ENCODE measurements around the gene HOMER1.

HOMER1 gene

GRCh38 chr5:79416499-79416898, 97.4 kb downstream of the HOMER1 start:
- Histone ChIP-seq H3K9me2 (replicated peaks; ENCODE audit: control insufficient read depth, low read length) (no peaks in the 10 kb centered on the region), H3K36me3 (ENCODE audit: control insufficient read depth, low read length) (no peaks in the 10 kb centered on the region), H3F3A (ENCODE audit: control insufficient read depth, insufficient read depth) (no peaks in the 10 kb centered on the region), H3K9me3 (ENCODE audit: control insufficient read depth, insufficient read depth, low read length) (no peaks in the 10 kb centered on the region), H3K4me1 (ENCODE audit: control insufficient read depth, low read length) (peaks cover 11% of the 10 kb centered on the region), H3K79me2 (ENCODE audit: control insufficient read depth, low read length) (no peaks in the 10 kb centered on the region), H3K4me3 (ENCODE audit: low read length) (no peak overlapping the region), H3K27me3 (ENCODE audit: control insufficient read depth, low read length) (no peaks in the 10 kb centered on the region), H4K20me1 (ENCODE audit: control insufficient read depth, insufficient read depth, low read depth, low read length) (no peaks in the 10 kb centered on the region), H3K27ac (ENCODE audit: low read depth, low read length) (no peak overlapping the region), H3K4me2 (ENCODE audit: low read length) (peak overlapping the region; percentile 24)
- TF ChIP-seq EZH2phosphoT487 (IDR thresholded peaks at IDR 0.05; ENCODE audit: borderline replicate concordance, low read length) (no peak), CTCF (IDR thresholded peaks at IDR 0.05; ENCODE audit: low read depth, low read length, poor library complexity, severe bottlenecking) (no peak)

- Histone ChIP-seq H4K20me1 (ENCODE audit: control insufficient read depth, insufficient read depth, low read depth, low read length) (no peaks in the 10 kb centered on the region), H3K9me2 (replicated peaks; ENCODE audit: control insufficient read depth, low read length) (no peaks in the 10 kb centered on the region), H3K79me2 (ENCODE audit: control insufficient read depth, low read length) (no peaks in the 10 kb centered on the region), H3K9me3 (ENCODE audit: control insufficient read depth, insufficient read depth, low read length) (no peaks in the 10 kb centered on the region), H3K36me3 (ENCODE audit: control insufficient read depth, low read length) (no peaks in the 10 kb centered on the region), H3K27ac (ENCODE audit: low read depth, low read length) (no peak overlapping the region), H3K4me3 (ENCODE audit: low read length) (no peak overlapping the region), H3K27me3 (ENCODE audit: control insufficient read depth, low read length) (no peaks in the 10 kb centered on the region), H3K4me2 (ENCODE audit: low read length) (no peak overlapping the region), H3F3A (ENCODE audit: control insufficient read depth, insufficient read depth) (no peaks in the 10 kb centered on the region), H3K4me1 (ENCODE audit: control insufficient read depth, low read length) (peaks cover 11% of the 10 kb centered on the region)
- TF ChIP-seq EZH2phosphoT487 (IDR thresholded peaks at IDR 0.05; ENCODE audit: borderline replicate concordance, low read length) (no peak), CTCF (IDR thresholded peaks at IDR 0.05; ENCODE audit: low read depth, low read length, poor library complexity, severe bottlenecking) (no peak)
Observed at GRCh38 chr5:79413112-79413511, 100.8 kb downstream of the HOMER1 start.

GRCh38 chr5:79408028-79408427, 105.9 kb downstream of the HOMER1 start:
- TF ChIP-seq EZH2phosphoT487 (IDR thresholded peaks at IDR 0.05; ENCODE audit: borderline replicate concordance, low read length) (no peak), CTCF (IDR thresholded peaks at IDR 0.05; ENCODE audit: low read depth, low read length, poor library complexity, severe bottlenecking) (no peak)
- no peak overlapping the region for H3K4me2 ChIP-seq (ENCODE audit: low read length)
- no peaks in the 10 kb centered on the region for H3K9me2 ChIP-seq (replicated peaks; ENCODE audit: control insufficient read depth, low read length)
- H3F3A ChIP-seq (ENCODE audit: control insufficient read depth, insufficient read depth), result no peaks in the 10 kb centered on the region
- H3K36me3 ChIP-seq (ENCODE audit: control insufficient read depth, low read length), result no peaks in the 10 kb centered on the region
- H3K9me3 ChIP-seq (ENCODE audit: control insufficient read depth, insufficient read depth, low read length), result peaks cover 4% of the 10 kb centered on the region; the same call in 1 of the 2 replicates
- no peak overlapping the region for H3K4me3 ChIP-seq (ENCODE audit: low read length)
- H3K4me1 ChIP-seq (ENCODE audit: control insufficient read depth, low read length), result no peaks in the 10 kb centered on the region
- no peaks in the 10 kb centered on the region for H4K20me1 ChIP-seq (ENCODE audit: control insufficient read depth, insufficient read depth, low read depth, low read length)
- H3K27ac ChIP-seq (ENCODE audit: low read depth, low read length), result no peak overlapping the region
- no peaks in the 10 kb centered on the region for H3K79me2 ChIP-seq (ENCODE audit: control insufficient read depth, low read length)
- H3K27me3 ChIP-seq (ENCODE audit: control insufficient read depth, low read length), result no peaks in the 10 kb centered on the region
